Glutamatergic neuron (in vitro differentiated cells): Measurements from ENCODE around the gene SPAG6. TPM values are rescaled to one million over a fixed set of nuclear protein-coding genes. Genes with fewer than 3 reads are reported as not detected.

ENCODE experiments used
- DNase-seq: peaks from one replicate; pipeline ENCODE4 v3.0.0; 2022
- H3K27ac Mint-ChIP-seq: one replicate; pipeline ENCODE4 v1.8.0; 2020; ENCODE audit warnings: mild to moderate bottlenecking, mixed read lengths, inconsistent platforms; ENCODE audit not compliant: unreplicated experiment
- H3K27me3 Mint-ChIP-seq: one replicate; pipeline ENCODE4 v1.8.0; 2020; ENCODE audit warnings: mild to moderate bottlenecking, moderate library complexity, mixed read lengths, inconsistent platforms; ENCODE audit not compliant: unreplicated experiment
- H3K36me3 Mint-ChIP-seq: one replicate; pipeline ENCODE4 v1.8.0; 2020; ENCODE audit warnings: mild to moderate bottlenecking, mixed read lengths, inconsistent platforms; ENCODE audit not compliant: unreplicated experiment
- H3K4me1 Mint-ChIP-seq: one replicate; pipeline ENCODE4 v1.8.0; 2020; ENCODE audit warnings: mild to moderate bottlenecking, low read depth, mixed read lengths, inconsistent platforms; ENCODE audit not compliant: unreplicated experiment
- H3K4me3 Mint-ChIP-seq: one replicate; pipeline ENCODE4 v1.8.0; 2020; ENCODE audit warnings: mild to moderate bottlenecking, mixed read lengths, inconsistent platforms; ENCODE audit not compliant: unreplicated experiment
- H3K9me3 Mint-ChIP-seq: one replicate; pipeline ENCODE4 v1.8.0; 2020; ENCODE audit warnings: mild to moderate bottlenecking, moderate library complexity, mixed read lengths, inconsistent platforms; ENCODE audit not compliant: unreplicated experiment
- total RNA-seq: library from RNA; stranded (reverse); fragmentation: NEBNext Ultra II Directional; extraction: Animal tissue kit (Norgen Biotek cat#: 25700); gene quantifications from one replicate; pipeline ENCODE4 v1.2.1, GENCODE V29; 2021; ENCODE audit not compliant: unreplicated experiment
- TF ChIP-seq, protein P1 (sequence below): fragments of 200-600 bp; sonication (generic); IDR thresholded peaks from one replicate; pipeline ENCODE4 v1.5.0; 2021; ENCODE audit not compliant: partially characterized antibody, unreplicated experiment

SPAG6 gene
- total RNA-seq, 1 donor from 2014 or later, result not detected

- TF ChIP-seq, protein P1, sequence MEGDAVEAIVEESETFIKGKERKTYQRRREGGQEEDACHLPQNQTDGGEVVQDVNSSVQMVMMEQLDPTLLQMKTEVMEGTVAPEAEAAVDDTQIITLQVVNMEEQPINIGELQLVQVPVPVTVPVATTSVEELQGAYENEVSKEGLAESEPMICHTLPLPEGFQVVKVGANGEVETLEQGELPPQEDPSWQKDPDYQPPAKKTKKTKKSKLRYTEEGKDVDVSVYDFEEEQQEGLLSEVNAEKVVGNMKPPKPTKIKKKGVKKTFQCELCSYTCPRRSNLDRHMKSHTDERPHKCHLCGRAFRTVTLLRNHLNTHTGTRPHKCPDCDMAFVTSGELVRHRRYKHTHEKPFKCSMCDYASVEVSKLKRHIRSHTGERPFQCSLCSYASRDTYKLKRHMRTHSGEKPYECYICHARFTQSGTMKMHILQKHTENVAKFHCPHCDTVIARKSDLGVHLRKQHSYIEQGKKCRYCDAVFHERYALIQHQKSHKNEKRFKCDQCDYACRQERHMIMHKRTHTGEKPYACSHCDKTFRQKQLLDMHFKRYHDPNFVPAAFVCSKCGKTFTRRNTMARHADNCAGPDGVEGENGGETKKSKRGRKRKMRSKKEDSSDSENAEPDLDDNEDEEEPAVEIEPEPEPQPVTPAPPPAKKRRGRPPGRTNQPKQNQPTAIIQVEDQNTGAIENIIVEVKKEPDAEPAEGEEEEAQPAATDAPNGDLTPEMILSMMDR, result no peak
- peak overlapping the region; percentile 42 for H3K4me3 Mint-ChIP-seq
- peaks cover 23% of the 10 kb centered on the region for H3K27me3 Mint-ChIP-seq
- H3K27ac Mint-ChIP-seq, result no peak overlapping the region
- DNase-seq, result peak; percentile 55
- peaks cover 1% of the 10 kb centered on the region for H3K4me1 Mint-ChIP-seq
- peaks cover 4% of the 10 kb centered on the region for H3K36me3 Mint-ChIP-seq
- H3K9me3 Mint-ChIP-seq, result peaks cover 11% of the 10 kb centered on the region
Measured at GRCh38 chr10:22335173-22335933, 9.9 kb upstream of the SPAG6 start.

DNA sequence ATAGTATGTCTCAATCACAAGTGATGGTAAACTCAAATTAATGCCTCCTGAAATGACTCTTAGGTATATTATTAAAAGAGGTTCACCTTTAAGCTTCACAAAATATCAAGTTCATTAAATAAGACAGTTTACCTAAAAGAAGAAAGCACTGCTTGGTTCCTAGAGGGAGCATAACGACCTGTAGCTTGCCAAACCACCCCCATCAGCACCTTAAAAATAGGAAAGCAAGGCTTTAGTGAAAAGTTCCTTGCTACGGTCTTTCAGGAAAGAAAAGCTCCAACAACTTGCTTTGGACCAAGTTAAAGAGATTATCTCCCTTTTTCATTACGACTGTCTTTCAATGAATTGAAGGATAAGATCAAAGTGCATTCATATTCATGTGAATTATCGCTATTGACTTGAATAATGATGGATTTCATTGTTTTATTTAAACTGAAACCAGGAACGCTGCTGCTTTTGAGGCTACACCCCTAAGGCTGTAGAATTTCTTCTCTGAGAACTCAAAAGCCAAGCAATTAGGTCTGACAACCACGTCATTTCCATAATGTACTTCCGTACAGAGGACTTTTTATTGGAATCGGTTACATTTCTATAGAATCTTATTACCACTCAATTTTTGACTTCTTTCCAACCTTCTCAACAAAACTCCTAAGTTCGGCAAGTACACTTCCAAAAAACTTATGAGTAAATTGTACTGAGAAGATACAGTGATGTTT is 7.0 kb upstream of the SPAG6 start:
- Mint-ChIP-seq H3K4me3 (no peak overlapping the region), H3K27ac (no peak overlapping the region), H3K27me3 (peaks cover 22% of the 10 kb centered on the region), H3K9me3 (peaks cover 13% of the 10 kb centered on the region), H3K4me1 (peaks cover 1% of the 10 kb centered on the region), H3K36me3 (peaks cover 4% of the 10 kb centered on the region)
- no peak for DNase-seq
- TF ChIP-seq, protein P1, result no peak

DNA sequence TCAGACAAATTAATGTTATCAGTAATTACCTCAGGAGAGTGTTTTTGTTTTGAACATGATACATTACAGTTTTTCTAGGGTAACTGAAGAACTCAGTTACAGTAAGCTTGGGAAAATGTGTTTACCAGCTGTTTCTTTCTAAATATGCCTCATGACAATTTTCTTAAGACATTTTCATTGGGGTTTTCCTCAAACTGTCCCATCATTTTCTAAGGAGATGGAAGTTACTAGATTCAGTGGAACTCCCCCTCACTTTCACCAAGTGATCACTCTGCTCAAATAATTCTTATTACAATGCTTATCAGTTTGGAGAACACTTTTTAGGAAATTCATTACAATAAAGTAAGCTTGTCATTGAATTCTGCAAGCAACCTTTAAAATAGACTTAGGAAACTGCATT is 6.4 kb upstream of the SPAG6 start:
- TF ChIP-seq, protein P1, result no peak
- no peak for DNase-seq
- peaks cover 1% of the 10 kb centered on the region for H3K4me1 Mint-ChIP-seq
- no peak overlapping the region for H3K27ac Mint-ChIP-seq
- H3K36me3 Mint-ChIP-seq, result no peaks in the 10 kb centered on the region
- peaks cover 10% of the 10 kb centered on the region for H3K9me3 Mint-ChIP-seq
- peaks cover 19% of the 10 kb centered on the region for H3K27me3 Mint-ChIP-seq
- H3K4me3 Mint-ChIP-seq, result no peak overlapping the region

DNA sequence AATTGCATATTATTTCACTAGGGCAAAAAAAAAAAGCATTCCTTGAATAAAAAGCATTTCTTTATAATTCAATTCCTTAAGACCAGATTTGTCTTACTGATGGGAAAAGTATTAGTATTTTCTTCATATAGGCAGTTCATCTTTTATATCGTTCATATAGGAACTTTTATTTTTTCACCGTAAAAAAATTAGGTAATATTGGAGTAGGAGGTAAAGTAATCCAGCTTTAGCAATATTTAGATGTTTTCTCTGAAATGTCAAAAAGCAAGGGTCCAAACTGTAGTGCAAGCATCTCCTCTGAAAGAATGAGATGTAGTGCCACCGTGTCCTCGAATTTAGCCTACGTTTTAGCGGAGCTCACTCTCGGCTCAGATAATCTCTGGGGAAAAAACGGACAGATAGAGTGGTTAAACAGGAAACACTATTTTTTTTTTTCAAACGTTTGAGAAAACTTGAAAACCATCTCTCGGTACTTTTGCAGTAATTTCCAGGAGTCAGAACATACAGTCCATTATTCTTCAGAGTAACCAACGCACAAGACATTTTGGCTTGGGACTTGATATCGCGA is 5.5 kb upstream of the SPAG6 start:
- peaks cover 1% of the 10 kb centered on the region for H3K4me1 Mint-ChIP-seq
- no peak overlapping the region for H3K27ac Mint-ChIP-seq
- H3K9me3 Mint-ChIP-seq, result peaks cover 10% of the 10 kb centered on the region
- H3K36me3 Mint-ChIP-seq, result peaks cover 4% of the 10 kb centered on the region
- H3K27me3 Mint-ChIP-seq, result peaks cover 25% of the 10 kb centered on the region
- no peak for DNase-seq
- TF ChIP-seq, protein P1, result no peak
- peak overlapping the region; percentile 89 for H3K4me3 Mint-ChIP-seq
